ENCODE results near the gene KLHL33.

GRCh38 chr14:20461225-20462141 is 25.5 kb upstream of the KLHL33 start, which contains the start of gene PIP4P1:
- TF ChIP-seq CTCF (IDR thresholded peaks at IDR 0.05; ENCODE audit: poor library complexity) (no peak), EZH2 (IDR thresholded peaks at IDR 0.05; ENCODE audit: borderline replicate concordance) (no peak), EZH2phosphoT487 (IDR thresholded peaks at IDR 0.05; ENCODE audit: low read depth, severe bottlenecking, unreplicated experiment) (no peak)

All from hepatocyte (in vitro differentiated cells).